ENCODE results near the gene CLIC4. TPM values are rescaled to one million over a fixed set of nuclear protein-coding genes. Genes with fewer than 3 reads are reported as not detected.
A peak's percentile ranks its signal among the peaks of the same experiment; 100 is the strongest.

CLIC4 gene
- total RNA-seq, 1 experiment from 2014 or later = 242 TPM

DNA sequence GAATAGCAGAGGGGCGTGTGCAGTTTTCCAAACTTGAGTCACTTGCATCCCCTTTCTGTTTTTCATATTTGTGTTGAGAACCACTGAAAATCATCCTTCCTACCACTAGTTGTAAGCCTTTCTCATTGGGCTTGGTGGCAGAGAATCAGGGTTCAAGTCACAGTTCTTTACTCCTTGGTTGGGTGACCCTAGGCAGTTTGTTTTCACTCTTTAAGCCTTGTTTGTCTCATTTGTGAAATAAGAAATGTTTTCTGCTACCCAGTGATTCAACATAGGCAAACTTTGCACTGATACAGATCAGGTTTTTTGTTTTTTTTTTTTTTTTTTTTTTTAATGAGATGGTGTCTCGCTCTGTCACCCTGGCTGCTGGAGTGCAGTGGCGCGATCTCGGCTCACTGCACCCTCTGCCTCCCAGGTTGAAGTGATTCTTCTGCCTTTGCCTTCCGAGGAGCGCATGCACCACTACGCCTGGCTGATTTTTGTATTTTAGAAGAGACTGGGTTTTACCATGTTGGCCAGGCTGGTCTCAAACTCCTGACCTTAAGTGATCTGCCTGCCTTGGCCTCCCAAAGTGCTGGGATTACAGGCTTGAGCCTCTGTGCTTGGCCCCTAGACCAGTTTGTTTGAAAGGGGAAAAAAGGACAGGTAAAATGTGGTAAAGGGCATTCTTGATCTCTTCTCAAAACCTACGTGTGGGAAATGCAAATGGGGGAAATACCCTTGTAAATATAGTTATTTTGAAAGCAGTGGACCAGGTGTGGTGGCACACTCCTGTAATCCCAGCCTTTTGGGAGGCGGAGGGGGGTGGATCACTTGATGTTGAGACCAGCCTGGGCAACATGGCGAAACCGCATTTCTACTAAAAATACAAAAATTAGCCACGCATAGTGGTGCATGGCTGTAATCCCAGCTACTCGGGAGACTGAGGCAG is 3.2 kb downstream of the CLIC4 start:
- peak overlapping the region; percentile 89 for H3K4me3 Mint-ChIP-seq (ENCODE audit: unreplicated experiment)
- POLR2A ChIA-PET = interaction anchor here (0.9 to 5.1 kb wide), 5 partner anchors 11 to 484 kb away, joined by 3 to 57 read pairs (median 6); partner anchors contain the start of gene SYF2
- no TSS peak for BruUV-seq (replicated peaks)
- CTCF ChIA-PET = interaction anchor here (0.6 to 5.1 kb wide), 5 partner anchors 14 to 60 kb away, joined by 3 to 30 read pairs (median 3); no protein-coding TSS in a partner anchor
- TF ChIP-seq, protein P1, sequence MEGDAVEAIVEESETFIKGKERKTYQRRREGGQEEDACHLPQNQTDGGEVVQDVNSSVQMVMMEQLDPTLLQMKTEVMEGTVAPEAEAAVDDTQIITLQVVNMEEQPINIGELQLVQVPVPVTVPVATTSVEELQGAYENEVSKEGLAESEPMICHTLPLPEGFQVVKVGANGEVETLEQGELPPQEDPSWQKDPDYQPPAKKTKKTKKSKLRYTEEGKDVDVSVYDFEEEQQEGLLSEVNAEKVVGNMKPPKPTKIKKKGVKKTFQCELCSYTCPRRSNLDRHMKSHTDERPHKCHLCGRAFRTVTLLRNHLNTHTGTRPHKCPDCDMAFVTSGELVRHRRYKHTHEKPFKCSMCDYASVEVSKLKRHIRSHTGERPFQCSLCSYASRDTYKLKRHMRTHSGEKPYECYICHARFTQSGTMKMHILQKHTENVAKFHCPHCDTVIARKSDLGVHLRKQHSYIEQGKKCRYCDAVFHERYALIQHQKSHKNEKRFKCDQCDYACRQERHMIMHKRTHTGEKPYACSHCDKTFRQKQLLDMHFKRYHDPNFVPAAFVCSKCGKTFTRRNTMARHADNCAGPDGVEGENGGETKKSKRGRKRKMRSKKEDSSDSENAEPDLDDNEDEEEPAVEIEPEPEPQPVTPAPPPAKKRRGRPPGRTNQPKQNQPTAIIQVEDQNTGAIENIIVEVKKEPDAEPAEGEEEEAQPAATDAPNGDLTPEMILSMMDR (IDR thresholded peaks at IDR 0.05; ENCODE audit: unreplicated experiment) = no peak
- no peaks in the 10 kb centered on the region for H3K9me3 Mint-ChIP-seq (ENCODE audit: unreplicated experiment)
- peaks cover 21% of the 10 kb centered on the region for H3K36me3 Mint-ChIP-seq (ENCODE audit: insufficient read depth, unreplicated experiment)
- no peaks in the 10 kb centered on the region for H3K27me3 Mint-ChIP-seq (ENCODE audit: insufficient read depth, unreplicated experiment)
- H3K4me1 Mint-ChIP-seq (ENCODE audit: insufficient read depth, unreplicated experiment) = peaks cover 19% of the 10 kb centered on the region
- DNase-seq (ENCODE audit: unreplicated experiment) = no peak
- H3K27ac Mint-ChIP-seq (ENCODE audit: low read depth, unreplicated experiment) = no peak overlapping the region
- intact Hi-C loops (cut with micrococcal nuclease) = loop anchor here (5.0 kb wide), 1 partner anchor 106 kb away; the partner anchor contains the start of gene SRRM1

DNA sequence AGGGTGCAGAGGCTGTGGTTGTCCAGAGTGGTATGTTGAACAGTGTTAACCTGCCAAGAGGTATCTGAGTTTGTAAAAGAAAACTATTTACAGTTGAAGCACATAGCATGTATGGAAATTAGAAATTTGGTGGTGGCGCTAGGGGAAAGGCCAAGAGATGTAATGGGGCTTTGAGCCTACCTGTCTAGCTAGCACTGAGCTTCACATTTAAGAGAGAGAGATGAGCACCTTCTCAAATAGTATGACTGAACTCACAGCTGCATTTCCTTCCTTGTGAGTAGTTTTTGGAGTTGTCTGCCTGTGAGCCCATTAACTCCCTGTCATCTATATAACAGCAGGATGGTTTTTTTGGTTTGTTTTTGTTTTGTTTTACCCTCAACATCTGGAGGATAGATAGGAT is 4.0 kb downstream of the CLIC4 start:
- TF ChIP-seq, protein P1 (IDR thresholded peaks at IDR 0.05; ENCODE audit: unreplicated experiment) = no peak
- Mint-ChIP-seq H3K36me3 (ENCODE audit: insufficient read depth, unreplicated experiment) (peaks cover 21% of the 10 kb centered on the region), H3K4me1 (ENCODE audit: insufficient read depth, unreplicated experiment) (peaks cover 19% of the 10 kb centered on the region), H3K9me3 (ENCODE audit: unreplicated experiment) (no peaks in the 10 kb centered on the region), H3K27me3 (ENCODE audit: insufficient read depth, unreplicated experiment) (no peaks in the 10 kb centered on the region), H3K27ac (ENCODE audit: low read depth, unreplicated experiment) (no peak overlapping the region), H3K4me3 (ENCODE audit: unreplicated experiment) (no peak overlapping the region)
- DNase-seq (ENCODE audit: unreplicated experiment) = no peak
- ChIA-PET POLR2A (interaction anchor here (1.0 kb wide), 2 partner anchors 10 to 13 kb away, joined by 3 read pairs; no protein-coding TSS in a partner anchor), CTCF (interaction anchor here (1.2 kb wide), 2 partner anchors 13 to 61 kb away, joined by 3 read pairs; no protein-coding TSS in a partner anchor)
- no TSS peak for BruUV-seq (replicated peaks)
- intact Hi-C loops (cut with micrococcal nuclease) = loop anchor here (5.0 kb wide), 1 partner anchor 107 kb away; the partner anchor contains the start of gene SRRM1

DNA sequence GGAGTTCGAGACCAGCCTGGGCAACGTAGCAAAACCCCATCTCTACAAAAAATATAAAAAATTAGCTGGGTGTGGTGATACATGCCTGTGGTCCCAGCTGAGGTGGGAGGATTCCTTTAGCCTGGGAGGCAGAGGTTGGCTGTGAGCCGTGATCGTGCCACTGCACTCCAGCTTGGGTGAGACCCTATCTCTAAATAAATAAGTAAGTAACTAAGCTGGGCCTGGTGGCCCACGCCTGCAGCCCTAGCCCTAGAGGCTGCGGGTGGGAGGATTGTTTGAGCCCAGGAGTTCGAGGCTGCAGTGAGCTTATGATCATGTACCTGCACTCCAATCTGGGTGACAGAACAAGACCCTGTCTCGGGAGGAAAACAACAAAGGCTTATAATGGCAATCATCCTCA is 4.6 kb downstream of the CLIC4 start:
- intact Hi-C loops (cut with micrococcal nuclease) = loop anchor here (5.0 kb wide), 1 partner anchor 108 kb away; the partner anchor contains the start of gene SRRM1
- no TSS peak for BruUV-seq (replicated peaks)
- Mint-ChIP-seq H3K4me1 (ENCODE audit: insufficient read depth, unreplicated experiment) (peaks cover 23% of the 10 kb centered on the region), H3K4me3 (ENCODE audit: unreplicated experiment) (no peak overlapping the region), H3K9me3 (ENCODE audit: unreplicated experiment) (no peaks in the 10 kb centered on the region), H3K36me3 (ENCODE audit: insufficient read depth, unreplicated experiment) (peaks cover 21% of the 10 kb centered on the region), H3K27ac (ENCODE audit: low read depth, unreplicated experiment) (no peak overlapping the region), H3K27me3 (ENCODE audit: insufficient read depth, unreplicated experiment) (no peaks in the 10 kb centered on the region)
- DNase-seq (ENCODE audit: unreplicated experiment) = no peak
- ChIA-PET CTCF (interaction anchor here (0.6 to 1.2 kb wide), 4 partner anchors 9 to 62 kb away, joined by 3 read pairs; no protein-coding TSS in a partner anchor), POLR2A (interaction anchor here (0.6 to 1.0 kb wide), 3 partner anchors 9 to 22 kb away, joined by 3 to 4 read pairs (median 3); no protein-coding TSS in a partner anchor)
- TF ChIP-seq, protein P1 (IDR thresholded peaks at IDR 0.05; ENCODE audit: unreplicated experiment) = no peak

DNA sequence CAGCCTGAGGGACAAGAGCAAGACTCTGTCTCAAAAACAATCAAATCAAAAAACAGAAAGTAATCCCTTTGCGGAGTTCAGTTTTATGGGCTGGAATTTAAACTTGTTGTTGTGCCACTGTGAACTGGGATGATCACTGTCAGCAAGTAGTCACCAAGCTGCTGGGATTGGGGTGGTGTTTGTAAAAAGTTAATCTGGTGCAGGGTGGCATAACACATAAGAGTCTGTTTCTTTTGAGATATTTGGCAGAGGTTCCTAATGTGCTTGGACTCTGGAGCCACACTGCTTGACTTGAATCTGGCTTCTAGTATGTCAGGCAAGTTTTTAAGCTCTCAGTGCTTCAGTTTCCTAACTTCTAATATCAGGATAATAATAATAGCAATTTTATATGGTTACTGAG is 6.6 kb downstream of the CLIC4 start:
- intact Hi-C loops (cut with micrococcal nuclease) = no loop called here
- Mint-ChIP-seq H3K4me1 (ENCODE audit: insufficient read depth, unreplicated experiment) (peaks cover 23% of the 10 kb centered on the region), H3K9me3 (ENCODE audit: unreplicated experiment) (no peaks in the 10 kb centered on the region), H3K27me3 (ENCODE audit: insufficient read depth, unreplicated experiment) (no peaks in the 10 kb centered on the region), H3K27ac (ENCODE audit: low read depth, unreplicated experiment) (peak overlapping the region; percentile 31), H3K4me3 (ENCODE audit: unreplicated experiment) (no peak overlapping the region), H3K36me3 (ENCODE audit: insufficient read depth, unreplicated experiment) (peaks cover 20% of the 10 kb centered on the region)
- BruUV-seq (replicated peaks) = no TSS peak
- ChIA-PET POLR2A (interaction anchor here (0.6 to 1.2 kb wide), 3 partner anchors 11 to 78 kb away, joined by 3 to 4 read pairs (median 3); no protein-coding TSS in a partner anchor), CTCF (interaction anchor here (0.6 to 1.4 kb wide), 6 partner anchors 12 to 80 kb away, joined by 3 to 6 read pairs (median 4); no protein-coding TSS in a partner anchor)
- TF ChIP-seq, protein P1 (IDR thresholded peaks at IDR 0.05; ENCODE audit: unreplicated experiment) = no peak
- DNase-seq (ENCODE audit: unreplicated experiment) = no peak

All from MCF 10A (cell line).